Measurements from ENCODE around the gene RALA.

- TF ChIP-seq CTCF (IDR thresholded peaks at IDR 0.05), result no peak
- TF ChIP-seq POLR2A (IDR thresholded peaks at IDR 0.05), result no peak
These were observed 85.7 kb downstream of the RALA start for GRCh38 chr7:39709029-39709428.

All from lower leg skin (tissue), 3 donors.